Tibial nerve (tissue), 4 donors: ENCODE results near the gene HSH2D. TPM values are rescaled to one million over a fixed set of nuclear protein-coding genes. Genes with fewer than 3 reads are reported as not detected.

Experiments used
- small RNA-seq: library from RNA; depleted of rRNA; stranded (forward); fragments of <200 nt; gene quantifications from one replicate; pipeline ENCODE3, GENCODE V24; 2016
- total RNA-seq, 4 donors: library from RNA; depleted of rRNA; stranded (reverse); fragments of >200 nt; gene quantifications; one replicate each; pipeline ENCODE4 v1.1.0, GENCODE V29; 2016

HSH2D gene
- total RNA-seq, 4 donors from 2014 or later = 0.22 TPM; not detected in 3

Small RNA genes within 50 kb of the gene (small RNA-seq; reads per million reads assigned to genes)
- gene RF00017 = not detected

Other genes with a start within 250 kb of the HSH2D start
- not detected for gene CYP4F2, start 245.6 kb upstream of the HSH2D start, total RNA-seq
- 1 to 10 TPM in 3 of 4 donors, not detected in 1; 2.5 to 3.3 (median 3.1) TPM for gene CYP4F11, start 209.2 kb upstream of the HSH2D start, total RNA-seq
- gene OR10H4, start 194.7 kb upstream of the HSH2D start, total RNA-seq = not detected
- 100 to 1,000 TPM; 471 to 530 (median 493) TPM for gene TPM4, start 67.2 kb upstream of the HSH2D start, total RNA-seq
- gene RAB8A, start 31.8 kb upstream of the HSH2D start, total RNA-seq = 10 to 100 TPM; 27.3 to 42.9 (median 36.3) TPM
- not detected for gene CIB3, start 29.8 kb downstream of the HSH2D start, total RNA-seq
- gene FAM32A, start 41.7 kb downstream of the HSH2D start, total RNA-seq = 10 to 100 TPM; 55.3 to 82.6 (median 73.0) TPM
- gene AP1M1, start 54.2 kb downstream of the HSH2D start, total RNA-seq = 100 to 1,000 TPM in 3 of 4 donors, 10 to 100 TPM in 1; 92.8 to 144 (median 109) TPM
- gene KLF2, start 181.1 kb downstream of the HSH2D start, total RNA-seq = 100 to 1,000 TPM; 115 to 236 (median 167) TPM